OCI-M1 (cell line): ENCODE results near the gene PPP4R1.
"Not testable (repeated sequence)": the region's sequence is repeated elsewhere in the genome, so short reads cannot be mapped to it uniquely, and the experiment has no call there.

Experiments
- DNase-seq: peaks from one replicate; lab custom pipeline; 2025; lab: John Stamatoyannopoulos, UW

The PPP4R1 gene

GRCh38 chr18:9628984-9629383, 14.6 kb upstream of the PPP4R1 start:
- DNase-seq: no peak

- DNase-seq: no peak
Measured at GRCh38 chr18:9627642-9628041, 13.3 kb upstream of the PPP4R1 start.

DNA sequence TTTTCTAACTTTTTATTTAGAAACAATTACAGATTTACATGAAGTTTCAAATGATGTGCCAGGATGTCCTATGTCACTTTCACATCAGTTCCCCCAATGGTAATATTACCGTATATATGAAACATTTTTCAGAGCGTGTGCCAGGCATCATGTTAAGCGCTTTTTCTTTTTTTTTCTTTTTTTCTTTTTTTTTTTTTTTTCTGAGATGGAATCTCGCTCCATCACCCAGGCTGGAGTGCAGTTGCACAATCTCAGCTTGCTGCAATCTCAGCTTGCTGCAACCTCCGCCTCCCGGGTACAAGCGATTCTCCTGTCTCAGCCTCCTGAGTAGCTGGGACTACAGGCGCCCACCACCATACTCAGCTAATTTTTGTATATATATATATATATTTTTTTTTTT, 5.6 kb upstream of the PPP4R1 start:
- no peak for DNase-seq

GRCh38 chr18:9619545-9619944, 5.2 kb upstream of the PPP4R1 start:
- DNase-seq: peak; percentile 68

GRCh38 chr18:9619056-9619455, 4.7 kb upstream of the PPP4R1 start:
- no peak for DNase-seq

DNA sequence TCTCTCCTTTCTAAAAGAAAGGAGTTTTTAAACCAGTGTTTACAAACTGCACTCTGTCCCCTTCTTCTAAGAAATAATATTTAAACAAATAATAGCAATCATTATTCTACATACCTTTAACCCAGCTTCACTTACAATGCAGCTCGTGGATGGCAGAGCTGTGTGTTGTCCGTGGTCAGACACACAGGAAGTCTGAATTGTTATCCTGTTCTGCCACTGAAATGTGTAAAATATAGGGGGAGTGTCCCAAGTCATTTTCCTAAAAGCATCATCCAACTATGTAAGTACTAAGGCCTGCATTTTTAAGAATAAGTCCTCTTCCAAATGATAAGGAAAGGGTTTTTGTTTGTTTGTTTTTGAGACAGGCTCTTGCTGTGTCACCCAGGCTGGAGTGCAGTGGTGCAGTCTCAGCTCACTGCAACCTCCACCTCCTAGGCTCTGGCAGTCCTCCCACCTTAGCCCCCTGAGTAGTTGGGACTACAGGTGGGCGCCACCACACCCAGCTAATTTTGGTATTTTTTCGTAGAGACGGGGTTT, 2.7 kb upstream of the PPP4R1 start:
- peak; percentile 53 for DNase-seq

- DNase-seq: peak; percentile 74
Measured at GRCh38 chr18:9616049-9616448, 1.7 kb upstream of the PPP4R1 start.

- no peak for DNase-seq
Measured at GRCh38 chr18:9615280-9615797, 980 bp upstream of the PPP4R1 start.

DNA sequence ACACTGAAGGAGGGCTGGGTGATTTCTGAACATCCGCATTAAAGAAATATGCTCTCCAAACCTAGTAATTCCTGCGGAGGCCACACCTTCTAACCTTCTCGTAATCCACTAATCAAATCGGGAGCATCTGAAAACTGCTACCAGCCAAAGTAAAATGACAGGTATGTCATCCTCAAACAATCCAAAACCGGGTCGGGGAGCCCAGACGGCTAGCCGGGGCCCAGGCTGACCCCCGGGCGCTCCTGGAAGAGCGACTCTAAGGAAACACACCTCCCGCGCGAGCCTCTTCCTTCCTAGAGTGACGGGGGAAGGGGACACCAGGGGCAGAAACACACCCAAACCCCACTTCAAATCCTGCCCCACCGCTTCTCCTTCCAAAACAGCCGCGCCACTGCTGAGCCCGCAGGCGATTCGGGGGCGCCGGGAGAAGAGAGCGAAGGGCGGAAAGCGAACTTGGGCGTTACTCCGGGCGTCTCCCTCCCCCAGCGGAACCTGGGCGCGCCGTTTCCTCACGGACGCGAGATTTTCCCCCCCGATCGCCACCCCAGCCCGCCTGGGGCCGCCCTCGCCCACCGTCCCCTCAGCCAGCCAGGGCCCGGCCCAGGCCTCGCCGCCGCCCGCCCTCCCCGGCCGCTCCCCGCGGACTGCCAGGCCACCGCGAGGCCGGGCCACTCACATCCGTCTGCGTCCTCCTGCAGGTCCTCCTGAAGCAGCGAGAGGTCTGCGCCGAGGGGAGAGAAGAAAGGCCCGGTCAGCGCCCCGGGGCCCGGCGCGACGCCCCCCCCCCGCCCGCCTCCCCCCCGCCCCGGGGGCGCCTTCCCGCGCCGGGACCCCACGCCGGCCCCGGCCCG, 584 bp downstream of the PPP4R1 start:
- peak; percentile 78 for DNase-seq

- no peak for DNase-seq
Measured at GRCh38 chr18:9612977-9613376, 1.4 kb downstream of the PPP4R1 start.

- DNase-seq: peak; percentile 64
Measured at GRCh38 chr18:9612215-9612830, 2.0 kb downstream of the PPP4R1 start.

- no peak for DNase-seq
Measured at GRCh38 chr18:9609190-9609589, 5.2 kb downstream of the PPP4R1 start.

DNA sequence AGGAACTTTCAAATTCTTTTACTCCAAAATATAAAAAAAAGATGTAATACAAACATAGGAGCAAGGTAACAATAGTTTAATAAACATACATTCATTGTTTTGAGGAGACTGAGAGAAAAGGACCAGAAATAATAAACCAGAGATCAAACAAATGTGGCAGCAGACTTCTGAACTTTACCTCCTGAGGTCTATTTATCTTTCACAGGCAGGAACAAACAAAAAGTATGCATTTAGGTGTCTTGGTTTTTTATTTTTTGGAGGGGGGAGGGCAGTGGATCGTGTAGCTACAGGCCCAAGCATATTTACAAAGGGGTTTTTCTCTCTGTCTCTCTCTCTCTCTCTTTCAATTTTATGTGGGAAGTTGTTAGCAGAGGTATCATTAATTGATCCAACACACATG, 5.6 kb downstream of the PPP4R1 start:
- peak; percentile 56 for DNase-seq

GRCh38 chr18:9608298-9608697, 6.1 kb downstream of the PPP4R1 start:
- peak; percentile 83 for DNase-seq

GRCh38 chr18:9607111-9607510, 7.2 kb downstream of the PPP4R1 start:
- not testable (repeated sequence) for DNase-seq

DNA sequence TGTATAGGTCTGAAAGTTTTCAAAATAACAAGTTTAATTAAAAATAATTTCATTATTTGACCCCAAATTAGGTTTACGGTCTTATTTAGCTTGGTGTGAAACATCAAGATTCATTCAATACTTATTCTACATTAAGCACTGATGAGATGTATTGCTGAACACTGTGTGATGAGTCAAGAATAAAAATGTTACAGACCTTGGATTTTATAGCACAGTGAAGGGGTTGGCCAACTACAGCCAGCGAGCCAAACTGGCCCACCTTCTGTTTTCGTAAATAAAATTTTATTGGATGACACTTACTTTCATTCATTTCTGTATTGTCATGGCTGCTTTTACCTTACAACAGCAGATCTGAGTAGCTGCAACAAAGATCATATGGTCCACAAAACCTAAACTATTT, 8.3 kb downstream of the PPP4R1 start:
- no peak for DNase-seq

DNA sequence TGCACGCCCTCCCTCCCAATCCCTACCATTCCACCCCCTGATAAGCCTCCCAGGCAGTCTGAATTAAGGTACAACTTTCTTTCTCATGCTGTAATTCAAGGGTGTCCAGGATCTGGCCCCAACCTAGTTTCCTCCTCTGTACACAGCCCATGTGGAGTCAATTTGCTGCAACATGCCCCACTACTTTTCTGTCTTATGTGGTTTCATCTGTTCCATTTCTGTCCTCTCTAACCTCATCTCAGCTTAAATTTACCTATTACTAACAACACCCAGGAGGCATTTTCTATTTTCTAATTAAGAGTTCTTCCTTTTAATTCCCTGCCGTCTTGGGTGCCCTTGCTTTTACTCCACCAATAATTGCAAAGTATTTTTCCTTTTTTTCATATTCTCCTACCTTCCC, 10.0 kb downstream of the PPP4R1 start:
- no peak for DNase-seq

DNA sequence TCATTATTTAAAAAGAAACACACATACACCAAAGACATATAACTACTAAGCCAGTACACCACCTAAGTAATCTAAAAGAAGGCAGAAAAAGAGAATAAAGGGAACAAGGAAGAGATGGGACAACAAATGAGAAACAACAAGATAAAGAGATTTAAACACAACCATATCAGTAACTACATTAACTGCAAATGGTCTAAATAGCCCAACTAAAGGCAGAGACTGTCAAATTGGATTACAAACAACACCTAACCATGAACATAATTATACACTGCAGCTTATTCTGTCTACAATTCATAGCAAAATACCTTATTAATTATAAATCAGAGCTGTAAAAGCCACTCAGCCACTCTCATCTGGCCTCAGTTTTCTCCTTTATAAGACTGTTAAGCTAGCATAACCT, 15.0 kb downstream of the PPP4R1 start:
- no peak for DNase-seq

DNA sequence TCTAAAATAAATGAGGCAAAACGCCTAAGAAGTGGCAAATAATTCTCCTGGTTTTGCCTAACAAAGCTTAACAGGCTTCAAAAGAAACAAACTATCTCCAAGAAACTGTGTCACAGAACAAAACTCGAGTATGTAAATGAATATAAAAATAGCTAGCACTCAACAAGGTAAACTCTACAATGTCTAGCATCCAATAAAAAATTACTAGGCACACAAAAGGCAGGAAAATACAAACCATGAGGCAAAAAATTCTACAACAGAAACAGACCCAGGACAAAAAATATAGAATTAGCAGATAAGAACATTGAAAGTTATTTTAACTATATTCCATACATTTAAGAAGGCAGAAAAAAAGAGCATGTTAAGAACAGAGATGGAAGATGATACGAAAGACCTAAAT, 16.8 kb downstream of the PPP4R1 start:
- DNase-seq: no peak

- no peak for DNase-seq
Measured at GRCh38 chr18:9596843-9597526, 17.4 kb downstream of the PPP4R1 start.

- no peak for DNase-seq
Measured at GRCh38 chr18:9596226-9596625, 18.1 kb downstream of the PPP4R1 start.

DNA sequence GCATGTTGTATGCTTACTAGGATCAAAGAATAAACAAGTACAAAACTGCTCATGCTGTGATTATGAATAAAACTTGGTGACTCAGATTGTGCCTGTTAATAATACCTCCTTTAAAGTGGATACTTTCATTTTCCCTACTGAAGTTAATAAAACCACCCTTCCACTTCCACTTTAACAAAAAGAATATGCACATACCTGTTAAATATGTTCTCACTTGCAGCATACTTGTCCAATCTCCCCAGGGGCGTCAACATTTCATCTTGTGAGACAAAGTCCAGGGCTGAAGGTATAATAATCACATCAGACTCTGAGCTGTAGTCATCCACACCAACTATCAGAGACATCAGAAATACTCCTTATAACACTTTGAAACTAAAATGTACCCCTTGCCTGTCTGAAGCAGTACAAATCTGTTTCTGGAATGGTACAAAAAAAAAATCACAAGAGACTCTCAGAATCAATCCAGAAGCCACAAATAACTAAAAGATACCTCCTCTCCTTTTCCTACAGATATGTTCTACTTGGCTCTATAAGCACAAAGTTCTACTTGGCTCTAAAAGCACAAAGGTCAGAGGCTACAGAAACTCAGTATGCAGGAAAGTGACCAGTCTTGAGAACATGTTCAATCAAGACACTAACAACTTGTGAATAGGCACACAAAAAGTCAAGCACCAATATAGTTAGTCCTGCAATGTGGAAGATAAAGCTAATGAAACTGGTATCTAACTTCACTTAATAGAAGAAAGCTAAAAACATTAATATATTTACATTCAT, 19.3 kb downstream of the PPP4R1 start:
- DNase-seq: no peak
